Stimulated activated CD4-positive, alpha-beta T cell treated with anti-CD3 and anti-CD28 coated beads, Interleukin-12 subunit alpha, Interleukin-12 subunit beta, amount 100 ng/mL, for 24 hours (primary cell): ENCODE measurements around the gene HOXD12.

ENCODE experiments used
- DNase-seq, 2 experiments: peaks; one replicate each; pipeline ENCODE4 v3.0.0-alpha.2; 2020; ENCODE audit warnings: low read depth in 2 of 2

Gene HOXD12

DNA sequence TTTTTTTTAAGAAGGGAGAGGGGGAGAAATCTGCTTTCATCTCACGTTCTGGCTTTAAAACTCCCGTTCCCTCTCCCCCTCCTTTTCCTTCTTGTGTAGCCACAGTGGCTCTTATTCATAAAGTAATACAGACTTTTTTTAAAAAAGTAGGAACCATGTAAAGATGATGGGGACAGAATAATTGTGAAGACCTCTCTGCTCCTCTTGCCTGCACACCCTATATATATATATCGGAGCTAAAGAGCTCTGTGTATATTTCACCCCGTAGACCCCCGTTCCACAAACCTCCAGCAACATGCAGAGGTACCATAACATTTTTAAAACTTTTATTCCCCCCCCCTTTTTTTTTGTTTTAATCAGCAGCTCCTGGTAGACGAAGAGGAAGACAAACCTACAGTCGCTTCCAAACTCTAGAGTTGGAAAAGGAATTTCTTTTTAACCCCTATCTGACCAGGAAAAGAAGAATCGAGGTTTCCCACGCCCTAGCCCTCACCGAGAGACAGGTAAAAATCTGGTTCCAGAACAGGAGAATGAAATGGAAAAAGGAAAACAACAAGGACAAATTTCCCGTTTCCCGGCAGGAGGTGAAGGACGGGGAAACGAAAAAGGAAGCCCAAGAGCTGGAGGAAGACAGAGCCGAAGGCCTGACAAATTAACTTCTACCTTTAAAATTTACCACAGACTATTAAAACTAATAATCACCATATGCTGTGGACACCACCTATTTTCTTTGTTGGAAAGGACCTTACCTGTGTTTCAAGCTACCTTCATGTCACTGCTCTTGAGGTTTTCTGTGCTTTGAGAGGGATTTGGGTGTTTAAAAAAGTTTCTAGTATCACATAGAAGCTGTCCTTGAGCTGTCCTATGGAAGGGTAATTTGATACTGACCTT is 31.6 kb downstream of the HOXD12 start:
- no peak for DNase-seq

DNA sequence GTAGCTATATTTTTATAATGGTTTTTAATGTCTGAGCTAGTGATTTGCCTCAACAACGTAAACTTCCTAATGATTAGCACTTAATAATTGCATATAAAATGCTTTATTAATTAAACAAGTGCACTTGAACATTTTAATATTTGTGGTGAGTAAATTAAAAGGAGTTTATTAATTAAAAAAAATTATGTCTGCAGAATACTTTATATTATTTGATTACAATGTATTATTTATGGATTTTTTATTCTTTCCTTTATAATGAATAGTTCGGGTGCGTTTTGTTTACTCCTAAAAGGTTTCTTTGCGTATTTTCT is 32.2 kb downstream of the HOXD12 start:
- no peak for DNase-seq

DNA sequence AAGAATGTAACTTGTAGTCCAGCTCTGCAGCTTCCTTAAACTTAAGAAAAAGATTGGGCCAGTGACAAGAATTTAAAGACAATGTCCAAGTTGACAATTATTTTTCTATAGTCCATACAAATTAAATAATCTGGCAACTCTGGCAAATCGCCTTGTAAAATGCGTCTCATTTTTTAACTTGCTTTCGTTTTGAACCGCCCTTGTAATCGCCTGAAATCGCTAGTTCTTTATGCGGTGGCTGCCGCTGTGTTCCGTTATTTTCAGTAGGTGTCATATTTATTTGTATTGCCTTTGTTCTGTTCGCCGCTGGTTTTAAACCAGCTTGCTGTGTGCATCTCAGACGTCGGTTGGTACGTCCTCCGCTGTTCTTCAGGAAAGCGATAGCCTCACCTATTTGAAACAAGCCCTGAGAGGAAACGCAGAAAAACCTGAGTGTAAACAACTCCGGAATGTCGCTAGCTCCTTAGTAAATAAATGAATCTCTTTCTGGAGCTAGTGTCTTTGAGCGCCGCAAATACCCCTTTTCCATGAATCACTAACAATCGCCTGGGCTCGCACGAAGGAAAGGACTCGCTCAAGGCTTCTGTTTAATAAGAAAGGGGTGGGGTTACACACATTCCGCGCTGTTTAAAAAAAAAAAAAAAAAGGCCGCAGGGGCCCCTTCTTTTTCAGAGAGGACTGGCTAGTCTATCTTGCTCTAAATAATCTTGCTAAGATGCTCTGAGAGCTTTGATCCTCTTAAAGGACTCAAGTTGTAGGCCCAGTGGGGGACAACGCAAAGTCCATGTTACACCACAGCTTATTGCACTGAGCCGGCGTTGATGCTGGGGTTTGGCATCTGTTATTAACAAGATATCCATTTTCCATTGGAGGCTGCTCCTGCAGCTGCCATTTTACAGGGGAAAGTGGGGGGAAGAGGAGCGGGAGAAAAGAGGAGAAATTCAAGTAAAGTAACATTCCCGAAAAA is 32.9 kb downstream of the HOXD12 start:
- DNase-seq, result no peak

DNA sequence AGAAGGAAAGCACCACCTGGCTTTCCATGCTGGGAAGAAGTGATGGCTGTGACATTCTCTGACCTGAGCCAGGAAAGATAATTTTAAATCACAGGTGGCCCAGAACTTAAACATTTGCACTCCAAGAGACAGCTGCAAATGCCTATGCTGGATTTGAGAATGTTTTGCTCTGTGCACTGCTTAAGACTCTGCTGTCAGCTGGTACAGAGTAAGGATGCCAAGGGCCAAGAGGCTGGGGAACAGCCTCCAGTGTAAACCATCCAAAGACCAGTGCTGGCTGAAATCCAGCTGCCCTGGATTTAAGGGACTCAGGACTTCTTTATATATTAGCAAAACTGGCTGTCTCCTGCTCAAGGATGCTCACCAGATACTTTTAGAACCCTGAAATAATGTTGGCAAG is 33.8 kb downstream of the HOXD12 start:
- no peak for DNase-seq

DNA sequence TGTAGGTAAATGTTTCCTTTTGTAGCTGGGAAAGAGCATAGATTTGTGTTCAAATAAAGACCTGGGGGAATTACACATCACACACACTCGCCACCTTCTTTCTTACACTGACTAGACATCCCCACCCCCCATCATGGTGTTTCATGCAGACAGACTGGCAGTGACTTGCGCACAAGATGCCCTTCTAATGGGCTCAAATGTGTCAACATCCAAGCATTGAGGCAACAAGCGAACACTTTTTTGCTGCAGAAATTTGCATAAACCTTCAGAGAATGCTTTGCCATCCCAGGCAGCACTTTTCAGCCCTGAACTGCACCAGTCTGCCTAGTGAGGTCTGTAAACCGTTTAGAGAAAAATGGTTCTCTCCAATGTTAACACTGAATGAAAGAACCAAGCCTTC is 34.4 kb downstream of the HOXD12 start:
- DNase-seq, result no peak

DNA sequence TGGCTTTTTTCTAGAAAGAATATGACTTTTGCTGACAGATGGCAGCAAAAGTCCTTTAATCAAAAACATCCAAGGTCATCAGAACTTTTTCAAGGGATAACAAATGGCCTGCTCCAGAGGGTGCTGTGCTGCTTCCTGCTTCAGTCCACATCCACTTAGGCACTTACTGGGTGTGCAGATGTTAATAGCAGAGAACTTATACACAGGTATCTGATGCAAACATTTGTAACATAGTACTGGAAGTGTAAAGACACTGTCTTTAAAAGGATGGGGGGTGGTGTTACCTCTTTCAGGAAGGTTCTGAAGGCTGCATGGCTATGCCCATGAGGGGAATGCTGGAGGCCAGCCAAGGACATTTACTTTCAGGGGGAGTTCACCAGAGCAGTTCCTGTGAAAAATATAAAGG is 35.4 kb downstream of the HOXD12 start:
- no peak for DNase-seq

DNA sequence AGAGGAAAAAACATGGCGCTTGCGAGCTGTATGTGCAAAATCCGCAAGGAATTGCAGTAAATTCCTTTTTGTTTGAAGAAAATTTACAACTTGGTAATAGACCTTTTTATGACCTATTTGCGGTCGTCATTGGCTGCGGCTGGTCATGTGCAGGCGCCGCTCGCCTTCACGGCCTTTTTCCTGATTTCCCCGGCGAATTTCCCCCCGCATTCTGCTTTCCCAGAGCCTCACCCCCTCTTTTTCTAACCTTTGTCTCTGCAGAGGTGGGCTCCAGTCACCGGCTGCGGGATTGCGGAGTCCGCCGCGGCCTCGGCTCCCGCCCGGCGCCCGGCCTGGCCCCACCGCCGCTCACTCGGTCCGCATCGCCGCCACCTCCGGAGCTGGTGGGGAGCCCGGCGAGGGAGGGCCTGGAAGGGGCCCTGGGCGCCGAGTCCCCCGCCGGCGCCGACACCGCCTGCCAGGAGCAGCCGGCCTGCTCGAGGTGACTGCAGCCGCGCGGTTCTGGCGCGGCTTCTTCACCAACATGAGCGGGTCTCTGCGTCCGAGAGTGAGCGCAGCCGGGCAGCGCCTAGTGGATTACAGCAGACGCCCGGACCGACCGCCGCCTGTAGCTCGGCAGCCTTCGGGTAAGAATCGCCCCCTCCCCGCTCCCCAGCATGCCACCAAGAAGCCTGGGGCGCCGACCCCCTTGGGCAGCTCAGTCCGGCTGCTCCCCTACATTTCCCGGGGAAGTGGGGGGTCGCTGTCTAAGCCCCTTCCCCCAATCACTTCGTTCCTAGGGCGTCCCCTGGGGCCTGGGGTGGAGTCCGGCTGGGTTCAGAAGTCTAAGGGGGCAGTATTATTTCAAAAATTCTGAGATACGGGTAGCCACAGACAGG is 37.0 kb downstream of the HOXD12 start:
- DNase-seq, result no peak

DNA sequence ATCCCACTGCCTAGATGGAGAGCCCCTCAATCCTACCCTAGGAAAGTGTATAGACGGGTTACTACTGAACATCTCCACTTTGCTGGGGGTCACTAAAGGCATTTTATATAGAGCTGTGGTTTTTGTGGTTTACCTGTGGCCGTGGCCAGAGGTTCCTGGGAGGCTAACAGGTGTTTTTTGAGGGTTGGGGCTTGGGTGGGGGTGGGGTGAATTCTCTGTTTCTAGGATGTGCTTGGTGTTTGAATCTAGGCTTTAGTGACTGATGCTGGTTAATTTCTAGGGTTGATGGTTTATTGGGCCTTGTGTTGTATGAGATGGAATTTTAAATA is 37.6 kb downstream of the HOXD12 start:
- no peak for DNase-seq

DNA sequence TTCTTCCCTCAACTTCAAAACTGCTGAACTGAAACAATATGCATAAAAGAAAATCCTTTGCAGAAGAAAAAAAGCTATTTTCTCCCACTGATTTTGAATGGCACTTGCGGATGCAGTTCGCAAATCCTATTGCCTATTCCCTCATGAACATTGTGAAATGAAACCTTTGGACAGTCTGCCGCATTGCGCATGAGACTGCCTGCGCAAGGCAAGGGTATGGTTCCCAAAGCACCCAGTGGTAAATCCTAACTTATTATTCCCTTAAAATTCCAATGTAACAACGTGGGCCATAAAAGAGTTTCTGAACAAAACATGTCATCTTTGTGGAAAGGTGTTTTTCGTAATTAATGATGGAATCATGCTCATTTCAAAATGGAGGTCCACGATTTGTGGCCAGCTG is 38.3 kb downstream of the HOXD12 start:
- DNase-seq, result no peak

DNA sequence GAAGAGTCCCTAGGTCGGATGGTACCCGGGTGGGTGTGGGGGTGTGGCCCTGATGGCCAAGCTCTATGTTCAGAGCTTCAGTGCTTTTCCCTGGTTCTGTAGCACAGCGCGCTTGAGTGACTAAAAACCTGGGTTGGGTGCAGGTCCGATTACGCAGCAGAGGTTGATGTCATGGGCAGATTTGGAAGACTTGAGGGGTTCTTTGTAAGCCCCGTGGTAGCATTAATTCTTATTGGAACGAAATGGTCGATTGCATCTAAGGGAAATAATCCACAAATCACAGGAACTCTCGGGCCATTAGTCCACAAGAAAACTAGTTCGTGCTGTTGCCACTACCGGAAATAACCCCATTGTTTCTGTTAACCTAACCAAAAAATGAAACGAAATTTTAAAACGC is 38.9 kb downstream of the HOXD12 start:
- no peak for DNase-seq

DNA sequence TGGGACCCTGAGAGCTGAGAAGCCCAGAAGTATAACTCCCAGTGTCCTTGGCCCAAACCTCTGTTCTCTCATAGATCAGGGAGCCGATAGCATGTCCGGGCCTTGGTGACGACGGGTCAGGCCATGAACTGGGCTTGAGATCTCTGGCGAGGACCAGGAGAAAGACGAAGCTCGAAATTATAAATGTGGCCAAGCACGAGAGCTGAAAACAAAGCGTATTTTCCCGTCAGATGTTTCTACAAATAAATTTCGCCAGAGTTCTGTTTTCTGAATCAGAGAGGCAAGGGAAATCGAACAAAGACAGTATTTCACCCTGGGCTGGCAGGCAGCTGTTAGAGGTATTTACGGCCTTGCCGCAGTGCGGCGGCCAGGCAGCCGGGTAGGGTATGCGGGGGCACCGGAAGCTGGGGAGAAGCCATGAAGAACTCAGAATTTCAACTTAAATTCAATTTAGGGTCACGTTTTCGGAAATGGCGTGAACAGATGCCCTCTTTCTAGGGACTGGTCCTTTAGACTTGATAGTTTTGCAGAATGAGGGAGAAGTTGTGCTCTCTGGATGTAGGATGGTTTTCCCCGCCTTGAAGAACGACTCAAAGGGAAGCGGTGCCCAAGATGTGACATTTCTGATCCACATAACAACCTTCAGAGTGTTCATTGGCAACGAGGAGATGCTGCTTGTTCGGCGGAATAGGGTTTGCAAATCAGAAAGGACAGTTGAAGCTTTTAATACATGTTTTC is 39.5 kb downstream of the HOXD12 start:
- DNase-seq, result no peak

DNA sequence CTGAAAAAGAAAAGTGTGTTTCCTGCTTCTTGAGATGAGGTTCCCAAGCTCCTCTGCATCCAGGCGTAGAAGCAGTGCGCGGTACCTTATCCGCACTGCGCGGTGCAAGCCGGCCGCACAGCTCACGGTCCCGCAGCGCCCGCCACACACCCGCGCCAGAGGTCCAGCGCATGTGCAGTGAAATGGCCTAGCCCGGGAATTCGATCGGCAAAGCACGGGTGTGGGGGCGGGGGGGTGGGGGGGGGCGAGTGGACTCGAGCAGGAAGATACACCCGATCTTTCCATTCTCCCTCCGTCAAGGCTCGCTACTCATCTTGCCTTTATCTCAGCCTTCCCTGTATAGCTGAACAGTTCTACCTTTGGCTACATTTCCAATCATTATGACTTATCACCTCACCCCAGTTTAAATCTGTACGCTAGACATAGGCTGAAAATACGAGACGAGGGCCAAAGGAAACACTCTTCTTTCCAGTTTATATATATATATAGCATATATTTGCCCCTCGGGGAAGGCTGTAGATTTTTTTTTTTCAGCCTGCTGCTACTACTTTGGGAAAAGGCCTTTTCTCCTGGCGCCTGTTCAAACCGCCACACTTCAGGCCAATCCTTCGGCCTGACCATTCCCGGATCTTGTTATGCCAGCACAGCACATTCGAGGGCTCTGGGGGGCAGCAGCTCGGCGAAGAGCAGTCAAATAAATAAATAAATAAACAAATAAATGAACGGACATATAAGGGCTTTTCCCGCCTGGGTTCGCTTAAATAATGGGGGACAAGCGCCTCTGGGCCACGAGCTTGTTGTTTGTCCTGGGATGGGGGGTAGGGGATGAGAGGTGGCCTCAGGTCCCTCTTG is 40.3 kb downstream of the HOXD12 start:
- no peak for DNase-seq

DNA sequence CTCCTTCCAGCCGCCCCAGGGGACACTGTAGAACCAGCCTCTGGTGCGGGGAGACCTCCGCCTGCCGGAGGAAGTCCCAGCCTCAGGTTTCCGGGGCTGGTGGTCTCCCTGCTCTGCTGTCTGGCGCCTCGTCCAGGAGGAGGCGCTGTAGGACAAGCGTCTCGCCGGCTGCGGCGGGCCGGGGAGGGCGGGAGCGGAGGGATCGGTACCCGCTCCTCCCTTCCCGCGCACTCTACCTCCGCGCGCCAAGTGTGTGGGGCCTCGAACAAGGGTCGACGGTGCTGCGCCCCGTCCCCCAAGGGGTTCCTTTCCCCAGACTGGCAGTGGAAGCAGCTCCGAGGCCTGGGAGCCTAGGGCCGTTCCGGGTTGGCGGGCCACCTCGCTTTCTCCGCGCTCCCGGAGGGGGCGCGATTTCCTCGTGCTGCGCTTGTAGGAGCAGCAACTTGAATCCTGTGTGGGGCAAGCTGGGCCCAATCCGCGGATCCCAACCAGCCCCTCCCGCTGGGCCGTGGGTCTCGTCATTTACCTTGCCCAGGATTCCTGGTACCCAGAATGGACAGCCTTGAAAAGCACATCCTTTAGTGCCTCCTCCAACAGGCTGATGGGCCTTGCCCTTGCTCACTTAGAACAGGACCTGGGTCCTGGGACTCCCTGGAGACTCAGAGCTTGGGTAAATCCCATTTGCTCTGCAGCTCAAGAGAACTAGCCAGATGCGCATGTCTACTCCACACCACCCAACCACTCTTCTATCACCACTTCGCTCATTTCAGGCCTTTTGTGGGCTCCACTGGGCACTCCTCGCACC is 41.1 kb downstream of the HOXD12 start:
- DNase-seq, result peak; percentile 43 to 53

DNA sequence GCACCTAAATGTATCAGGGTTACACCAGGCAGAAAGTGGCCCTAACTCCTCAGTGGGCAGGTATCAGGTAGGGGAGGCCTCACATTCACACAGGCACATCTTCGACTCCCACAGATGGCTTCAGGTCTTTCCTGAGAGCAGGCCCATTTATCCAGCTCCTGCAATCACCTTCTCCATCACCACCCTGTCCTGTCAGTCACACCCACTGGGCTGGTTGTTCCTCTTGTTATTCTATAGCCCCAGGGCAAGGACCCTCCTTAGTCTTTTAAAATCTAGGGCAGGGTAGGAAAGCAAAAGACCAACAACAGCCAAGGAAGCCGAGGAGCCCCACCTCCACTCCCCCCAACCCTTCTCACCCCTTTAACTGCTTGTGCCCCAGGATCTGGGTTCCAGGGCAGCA is 42.7 kb downstream of the HOXD12 start:
- DNase-seq, result no peak

DNA sequence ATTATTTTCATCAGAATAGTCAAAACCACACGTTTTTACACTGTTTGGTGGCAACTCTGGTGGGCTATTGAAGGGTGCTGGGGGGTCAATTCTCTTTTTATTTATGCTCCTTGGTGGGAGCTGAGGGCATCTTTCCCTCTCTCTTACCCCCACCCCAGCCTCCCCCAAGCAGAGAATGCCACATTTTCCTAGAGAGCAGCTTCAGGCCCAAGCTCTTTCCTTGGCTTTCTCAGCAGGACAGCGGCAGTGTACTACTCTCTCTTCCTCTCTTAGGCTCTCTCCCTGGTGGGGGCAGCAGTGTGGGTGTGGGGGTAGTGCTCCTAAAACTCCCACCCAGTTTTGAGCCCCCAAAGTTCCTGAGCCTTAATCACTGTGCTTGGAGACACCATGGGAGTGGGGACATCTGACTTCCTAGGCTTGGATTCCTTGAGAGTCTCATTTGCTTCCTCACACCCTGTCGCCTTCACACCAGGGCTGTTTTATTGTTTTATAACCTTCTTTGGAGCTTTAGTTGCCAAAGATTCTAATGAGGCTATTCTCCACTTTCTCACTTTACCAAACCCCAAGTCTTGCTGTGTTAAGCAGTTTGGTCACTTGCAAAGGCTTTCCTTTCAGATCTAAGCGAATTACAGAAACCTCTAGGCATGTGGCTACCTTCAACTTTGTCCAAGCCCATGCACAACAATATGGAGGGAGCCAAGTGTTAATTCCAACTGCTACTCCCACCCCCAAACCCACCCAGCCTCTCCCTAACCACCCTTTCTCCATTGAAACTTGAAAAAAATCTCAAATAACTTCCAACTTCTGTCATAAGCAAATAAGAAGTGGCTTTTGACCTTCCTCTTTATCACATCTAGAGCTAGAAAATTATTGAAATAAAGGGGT is 45.7 kb downstream of the HOXD12 start:
- no peak for DNase-seq

DNA sequence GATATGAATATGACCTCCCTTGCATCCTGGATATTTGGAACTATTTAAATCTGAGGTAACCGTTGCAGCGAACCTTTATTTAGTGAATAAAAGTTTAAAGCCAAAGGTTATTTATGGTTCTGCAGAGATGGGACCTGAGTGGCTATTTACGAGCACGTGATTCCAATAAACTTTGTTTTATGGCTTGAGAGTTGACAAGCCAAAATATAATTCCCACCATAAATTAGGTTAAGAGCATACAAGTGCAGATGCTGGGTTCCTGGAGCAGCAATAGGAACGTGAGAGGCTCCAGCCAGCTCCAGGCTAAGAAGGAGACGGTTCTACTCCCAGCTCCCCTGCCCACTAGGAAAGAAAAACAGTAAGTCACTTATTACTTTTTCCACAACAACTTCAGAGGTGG is 46.5 kb downstream of the HOXD12 start:
- no peak for DNase-seq

DNA sequence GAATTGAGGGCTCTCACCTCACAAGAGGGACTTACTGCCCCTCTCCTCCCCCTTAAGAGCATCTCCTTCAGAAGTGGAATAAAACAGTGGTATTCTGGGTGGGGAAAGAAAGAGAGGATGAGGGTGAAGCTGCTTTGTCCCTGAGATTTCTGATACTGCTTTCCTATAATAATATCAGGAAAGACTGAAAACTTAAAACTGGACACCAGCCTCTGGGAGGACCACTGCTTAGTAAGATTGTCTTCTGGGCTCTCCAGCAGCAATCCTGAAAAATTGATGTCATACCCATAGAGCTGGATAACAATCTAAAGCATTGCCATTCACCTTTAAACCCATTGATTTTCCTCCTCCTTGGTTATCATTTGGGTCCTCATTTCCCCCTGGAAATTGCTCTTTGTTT is 47.0 kb downstream of the HOXD12 start:
- no peak for DNase-seq

DNA sequence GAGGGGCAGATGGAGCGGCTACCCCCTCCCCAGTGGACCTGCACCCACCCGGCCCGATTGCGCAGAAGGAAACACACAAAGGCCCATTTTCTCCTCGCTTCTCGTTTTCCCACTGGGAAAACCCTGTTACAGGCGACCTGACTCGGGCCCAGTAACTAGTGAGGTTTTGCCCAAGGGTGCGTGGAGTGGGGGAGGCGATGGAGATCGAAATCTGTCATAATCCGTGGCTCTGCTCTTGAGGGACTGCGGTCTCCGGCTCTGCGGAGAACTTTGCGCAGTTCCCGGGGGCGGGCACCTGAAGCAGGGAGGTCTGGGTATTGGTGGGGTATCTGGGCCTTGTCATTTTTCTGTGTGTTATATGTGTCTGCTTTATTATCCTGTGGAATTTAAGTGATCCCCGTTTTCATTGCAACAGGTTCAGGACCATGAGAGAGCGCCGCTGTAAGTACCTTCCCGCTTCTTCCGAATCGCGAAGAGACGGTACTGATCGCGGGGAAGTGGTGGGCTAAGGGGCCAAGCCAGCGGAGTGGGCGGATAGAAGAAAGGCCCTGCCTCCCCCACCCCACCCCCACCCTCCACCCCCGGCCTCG is 47.7 kb downstream of the HOXD12 start:
- no peak for DNase-seq
